Caco-2 (cell line): ENCODE data around the gene RASL12. TPM values are rescaled to one million over a fixed set of nuclear protein-coding genes. Genes with fewer than 3 reads are reported as not detected.

Source experiments
- BruUV-seq: library from RNA; stranded (reverse); fragments of 400-500 nt; replicated peaks from 2 replicates; lab custom pipeline; 2021; lab: Mats Ljungman, UMichigan
- CTCF ChIA-PET: fragments of 300-600 bp; sonication (Branson Sonifier 250); formaldehyde crosslinking; loops from one replicate; lab custom pipeline; 2022; ENCODE audit warnings: antibody characterized with exemption; lab: Charles Lee
- POLR2A ChIA-PET: fragments of 300-600 bp; sonication (Branson Sonifier 250); formaldehyde crosslinking; loops from one replicate; lab custom pipeline; 2022; ENCODE audit warnings: antibody characterized with exemption; lab: Charles Lee
- DNase-seq, 2 experiments: peaks; one replicate each; pipeline versions ENCODE4 v3.0.0 to v3.0.0-alpha.2; 2020 to 2022
- H3K27me3 ChIP-seq: replicated peaks from 2 replicates; pipeline ENCODE4 v1.6.0; 2011; ENCODE audit warnings: low read length; ENCODE audit not compliant: control insufficient read depth, insufficient read depth
- H3K36me3 ChIP-seq: 2 replicates; pipeline ENCODE4 v1.5.1; 2011; ENCODE audit warnings: low read length; ENCODE audit not compliant: control insufficient read depth, insufficient read depth
- H3K4me1 ChIP-seq: fragments of 250-450 bp; sonication (Bioruptor Pico); 2 replicates; pipeline ENCODE4 v1.5.1; 2020; ENCODE audit warnings: mild to moderate bottlenecking
- H3K4me3 ChIP-seq: 2 replicates; pipeline ENCODE4 v1.5.1; 2011; ENCODE audit warnings: low read depth, mild to moderate bottlenecking, control low read depth, low read length
- H3K9me3 ChIP-seq: fragments of 250-450 bp; sonication (Bioruptor Pico); 2 replicates; pipeline ENCODE4 v1.5.1; 2020; ENCODE audit warnings: mild to moderate bottlenecking, moderate library complexity
- H3K27ac Mint-ChIP-seq: one replicate; pipeline ENCODE4 v1.8.0; 2022; ENCODE audit warnings: mixed read lengths; ENCODE audit not compliant: unreplicated experiment
- H3K27me3 Mint-ChIP-seq: one replicate; pipeline ENCODE4 v1.8.0; 2022; ENCODE audit warnings: mixed read lengths; ENCODE audit not compliant: insufficient read depth, unreplicated experiment
- H3K36me3 Mint-ChIP-seq: one replicate; pipeline ENCODE4 v1.8.0; 2022; ENCODE audit warnings: mild to moderate bottlenecking, mixed read lengths; ENCODE audit not compliant: insufficient read depth, unreplicated experiment
- H3K4me1 Mint-ChIP-seq: one replicate; pipeline ENCODE4 v1.8.0; 2022; ENCODE audit warnings: low read depth, mixed read lengths; ENCODE audit not compliant: unreplicated experiment
- H3K4me3 Mint-ChIP-seq: one replicate; pipeline ENCODE4 v1.8.0; 2022; ENCODE audit warnings: mild to moderate bottlenecking, moderate library complexity, mixed read lengths; ENCODE audit not compliant: unreplicated experiment
- H3K9me3 Mint-ChIP-seq: one replicate; pipeline ENCODE4 v1.8.0; 2022; ENCODE audit warnings: mixed read lengths; ENCODE audit not compliant: unreplicated experiment
- intact Hi-C: fragments of 100-400 bp; cut with micrococcal nuclease; formaldehyde crosslinking; loops from one replicate; pipeline ENCODE4 v1.10.0; 2022; ENCODE audit not compliant: unreplicated experiment
- total RNA-seq: library from RNA; stranded (reverse); gene quantifications from 2 replicates; pipeline ENCODE4 v1.2.3, GENCODE V29; 2022
- TF ChIP-seq, protein P1 (sequence below), 2 experiments: fragments of 200-600 bp in 1 of 2; IDR thresholded peaks; 1 replicate in 1 of 2; 2 replicates in 1 of 2; pipeline versions ENCODE4 v1.5.1 to v1.8.0; 2011 to 2022; ENCODE audit warnings: antibody characterized with exemption in 1 of 2, control low read depth in 1 of 2, inconsistent platforms in 1 of 2, low read depth in 1 of 2, low read length in 1 of 2, mild to moderate bottlenecking in 1 of 2, moderate library complexity in 1 of 2; ENCODE audit not compliant: insufficient read depth in 1 of 2, severe bottlenecking in 1 of 2, unreplicated experiment in 1 of 2

The RASL12 gene
- total RNA-seq, 1 experiment from 2014 or later = 6.4 TPM

DNA sequence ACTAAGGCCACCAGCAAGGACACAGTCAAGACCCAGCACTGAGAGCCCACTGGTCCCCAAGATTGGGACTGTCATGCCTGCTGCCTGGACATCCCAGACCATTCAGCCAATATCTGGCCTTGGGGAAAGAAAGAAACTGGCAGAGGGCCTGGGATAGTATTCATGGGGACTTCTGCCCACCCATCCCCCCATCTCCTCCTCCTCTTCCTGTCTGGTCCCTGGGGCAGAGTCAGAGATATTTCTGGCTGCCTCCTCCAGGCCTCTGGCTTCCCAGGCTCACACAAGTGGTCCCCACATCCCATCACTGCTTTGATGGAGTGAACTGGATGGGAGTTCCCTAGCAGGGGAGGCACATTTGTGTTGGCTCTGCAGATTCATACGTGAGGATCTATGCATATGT is 4.2 kb upstream of the RASL12 start:
- DNase-seq = no peak
- no TSS peak for BruUV-seq
- H3K36me3 ChIP-seq = no peaks in the 10 kb centered on the region
- Mint-ChIP-seq H3K9me3 (no peaks in the 10 kb centered on the region), H3K4me3 (no peak overlapping the region), H3K27me3 (no peaks in the 10 kb centered on the region), H3K27ac (no peak overlapping the region), H3K36me3 (no peaks in the 10 kb centered on the region), H3K4me1 (peaks cover 5% of the 10 kb centered on the region)
- TF ChIP-seq, protein P1, sequence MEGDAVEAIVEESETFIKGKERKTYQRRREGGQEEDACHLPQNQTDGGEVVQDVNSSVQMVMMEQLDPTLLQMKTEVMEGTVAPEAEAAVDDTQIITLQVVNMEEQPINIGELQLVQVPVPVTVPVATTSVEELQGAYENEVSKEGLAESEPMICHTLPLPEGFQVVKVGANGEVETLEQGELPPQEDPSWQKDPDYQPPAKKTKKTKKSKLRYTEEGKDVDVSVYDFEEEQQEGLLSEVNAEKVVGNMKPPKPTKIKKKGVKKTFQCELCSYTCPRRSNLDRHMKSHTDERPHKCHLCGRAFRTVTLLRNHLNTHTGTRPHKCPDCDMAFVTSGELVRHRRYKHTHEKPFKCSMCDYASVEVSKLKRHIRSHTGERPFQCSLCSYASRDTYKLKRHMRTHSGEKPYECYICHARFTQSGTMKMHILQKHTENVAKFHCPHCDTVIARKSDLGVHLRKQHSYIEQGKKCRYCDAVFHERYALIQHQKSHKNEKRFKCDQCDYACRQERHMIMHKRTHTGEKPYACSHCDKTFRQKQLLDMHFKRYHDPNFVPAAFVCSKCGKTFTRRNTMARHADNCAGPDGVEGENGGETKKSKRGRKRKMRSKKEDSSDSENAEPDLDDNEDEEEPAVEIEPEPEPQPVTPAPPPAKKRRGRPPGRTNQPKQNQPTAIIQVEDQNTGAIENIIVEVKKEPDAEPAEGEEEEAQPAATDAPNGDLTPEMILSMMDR (IDR thresholded peaks at IDR 0.05; ENCODE audit: insufficient read depth in 1 of 2, low read depth in 1 of 2, low read length in 1 of 2, severe bottlenecking in 1 of 2, unreplicated experiment in 1 of 2) = no peak
- H3K27me3 ChIP-seq = no peaks in the 10 kb centered on the region
- H3K4me1 ChIP-seq = peaks cover 2% of the 10 kb centered on the region; the same call in 1 of the 2 replicates
- H3K9me3 ChIP-seq = peaks cover 4% of the 10 kb centered on the region; the same call in 1 of the 2 replicates
- intact Hi-C loops = no loop called here
- POLR2A ChIA-PET = no interaction called here
- H3K4me3 ChIP-seq = no peak overlapping the region
- CTCF ChIA-PET = no interaction called here

DNA sequence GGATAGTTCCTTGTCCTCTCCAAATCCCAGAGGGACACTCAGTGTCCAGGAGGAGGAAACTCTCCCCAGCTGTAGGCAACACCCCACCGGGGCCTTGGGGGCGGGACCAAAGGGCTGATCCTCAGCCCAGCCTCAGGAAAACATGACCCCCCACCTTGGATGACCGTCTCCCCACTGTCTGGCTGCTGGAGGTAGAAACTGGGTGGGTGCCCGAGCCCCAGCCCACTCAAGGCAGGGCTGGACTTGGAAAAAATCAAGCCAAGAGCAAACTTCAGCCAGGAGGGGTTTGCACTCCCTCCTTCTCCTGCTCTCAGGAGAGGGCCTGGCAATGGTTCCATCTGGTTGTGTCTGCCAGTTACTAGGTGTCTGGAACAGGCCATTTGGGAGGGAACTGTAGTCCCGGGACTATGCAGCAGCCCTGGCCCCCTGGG is 3.6 kb upstream of the RASL12 start:
- H3K4me3 ChIP-seq = no peak overlapping the region
- H3K4me1 ChIP-seq = peaks cover 8% of the 10 kb centered on the region
- TF ChIP-seq, protein P1 (IDR thresholded peaks at IDR 0.05; ENCODE audit: insufficient read depth in 1 of 2, low read depth in 1 of 2, low read length in 1 of 2, severe bottlenecking in 1 of 2, unreplicated experiment in 1 of 2) = no peak
- no peaks in the 10 kb centered on the region for H3K36me3 ChIP-seq
- no peaks in the 10 kb centered on the region for H3K27me3 Mint-ChIP-seq
- H3K27me3 ChIP-seq = no peaks in the 10 kb centered on the region
- no peaks in the 10 kb centered on the region for H3K9me3 Mint-ChIP-seq
- H3K4me3 Mint-ChIP-seq = no peak overlapping the region
- H3K9me3 ChIP-seq = peaks cover 4% of the 10 kb centered on the region; the same call in 1 of the 2 replicates
- no TSS peak for BruUV-seq
- CTCF ChIA-PET = no interaction called here
- peaks cover 6% of the 10 kb centered on the region for H3K4me1 Mint-ChIP-seq
- intact Hi-C loops = no loop called here
- no peak for DNase-seq
- POLR2A ChIA-PET = no interaction called here
- H3K36me3 Mint-ChIP-seq = no peaks in the 10 kb centered on the region
- no peak overlapping the region for H3K27ac Mint-ChIP-seq

DNA sequence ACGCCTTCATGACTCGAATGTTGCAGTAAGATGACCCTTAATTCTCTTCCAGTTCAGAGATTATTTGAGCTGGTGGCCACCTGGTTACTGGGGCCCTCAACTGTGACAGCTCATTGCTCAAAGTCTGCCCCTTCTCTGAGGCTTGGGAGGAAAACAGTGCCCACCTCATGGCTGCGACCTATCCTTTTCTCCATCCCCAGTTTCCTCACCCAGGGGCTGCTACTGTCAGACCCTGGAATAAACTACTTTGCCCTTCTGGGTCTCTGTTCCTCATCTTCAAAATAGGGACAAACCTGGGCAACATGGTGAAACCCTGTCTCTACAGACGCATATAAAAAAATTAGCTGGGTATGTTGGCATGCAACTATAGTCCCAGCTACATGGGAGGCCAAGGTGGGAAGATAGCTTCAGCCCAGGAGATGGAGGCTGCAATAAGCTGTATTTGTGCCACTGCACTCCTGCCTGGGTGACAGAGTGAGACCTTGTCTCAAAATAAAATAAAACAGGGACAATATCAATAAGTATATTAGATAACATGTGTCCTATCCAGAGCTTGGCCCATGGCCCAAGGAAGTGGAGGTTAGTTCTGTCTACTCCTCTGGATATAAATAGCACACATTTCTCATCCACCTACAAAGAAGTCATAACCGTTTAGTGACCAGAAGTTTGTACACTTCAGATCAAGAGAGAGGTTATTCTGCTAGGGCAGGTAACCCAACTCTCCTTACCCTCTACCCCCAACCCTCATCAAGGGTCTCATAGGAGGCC is 2.2 kb upstream of the RASL12 start:
- Mint-ChIP-seq H3K27me3 (no peaks in the 10 kb centered on the region), H3K4me3 (no peak overlapping the region), H3K27ac (no peak overlapping the region), H3K36me3 (no peaks in the 10 kb centered on the region), H3K9me3 (no peaks in the 10 kb centered on the region), H3K4me1 (peaks cover 13% of the 10 kb centered on the region)
- H3K36me3 ChIP-seq = no peaks in the 10 kb centered on the region
- no peak overlapping the region for H3K4me3 ChIP-seq
- POLR2A ChIA-PET = no interaction called here
- TF ChIP-seq, protein P1 (IDR thresholded peaks at IDR 0.05; ENCODE audit: insufficient read depth in 1 of 2, low read depth in 1 of 2, low read length in 1 of 2, severe bottlenecking in 1 of 2, unreplicated experiment in 1 of 2) = no peak
- peaks cover 8% of the 10 kb centered on the region for H3K4me1 ChIP-seq
- H3K9me3 ChIP-seq = peaks cover 4% of the 10 kb centered on the region; the same call in 1 of the 2 replicates
- no peak for DNase-seq
- intact Hi-C loops = no loop called here
- no peaks in the 10 kb centered on the region for H3K27me3 ChIP-seq
- BruUV-seq = no TSS peak
- CTCF ChIA-PET = interaction anchor here (1.1 kb wide), 1 partner anchor 115 kb away, joined by 5 read pairs; the partner anchor contains the start of gene CLPX
